HG02981 (cell line): Measurements from ENCODE around the gene FAHD2A.
"Not testable (repeated sequence)": the region's sequence is repeated elsewhere in the genome, so short reads cannot be mapped to it uniquely, and the experiment has no call there.

Experiments used
- ATAC-seq: cut with Tn5 transposase; IDR thresholded peaks from one replicate; pipeline ENCODE4 v1.9.1; 2021; ENCODE audit warnings: mild to moderate bottlenecking, moderate library complexity; ENCODE audit not compliant: unreplicated experiment

FAHD2A gene

GRCh38 chr2:95389245-95390119 lies 13.0 kb upstream of the FAHD2A start:
- peak; percentile 75 for ATAC-seq

GRCh38 chr2:95390272-95390880 lies 12.1 kb upstream of the FAHD2A start:
- ATAC-seq = no peak

- ATAC-seq = no peak
These were observed 11.6 kb upstream of the FAHD2A start for GRCh38 chr2:95390881-95391321.

GRCh38 chr2:95391641-95392310 lies 10.7 kb upstream of the FAHD2A start:
- ATAC-seq = no peak

GRCh38 chr2:95392320-95392719 lies 10.2 kb upstream of the FAHD2A start:
- no peak for ATAC-seq

GRCh38 chr2:95392730-95393455 lies 9.6 kb upstream of the FAHD2A start:
- no peak for ATAC-seq

- no peak for ATAC-seq
These were observed 8.6 kb upstream of the FAHD2A start for GRCh38 chr2:95393901-95394300.

GRCh38 chr2:95399061-95399460 lies 3.4 kb upstream of the FAHD2A start:
- ATAC-seq = no peak

- ATAC-seq = no peak
These were observed 1.0 kb upstream of the FAHD2A start for GRCh38 chr2:95401480-95401879.

GRCh38 chr2:95402004-95402369 lies 521 bp upstream of the FAHD2A start:
- ATAC-seq = peak; percentile 12

GRCh38 chr2:95403204-95403721 lies 755 bp downstream of the FAHD2A start:
- peak; percentile 14 for ATAC-seq

- ATAC-seq = not testable (repeated sequence)
These were observed 1.3 kb downstream of the FAHD2A start for GRCh38 chr2:95403824-95404223.

- ATAC-seq = not testable (repeated sequence)
These were observed 2.2 kb downstream of the FAHD2A start for GRCh38 chr2:95404676-95405075.

GRCh38 chr2:95411239-95411638 lies 8.7 kb downstream of the FAHD2A start:
- not testable (repeated sequence) for ATAC-seq

GRCh38 chr2:95414015-95414594 lies 11.6 kb downstream of the FAHD2A start:
- ATAC-seq = peak; percentile 89

GRCh38 chr2:95415138-95415537 lies 12.6 kb downstream of the FAHD2A start:
- not testable (repeated sequence) for ATAC-seq

GRCh38 chr2:95415561-95415960 lies 13.1 kb downstream of the FAHD2A start:
- ATAC-seq = not testable (repeated sequence)

- not testable (repeated sequence) for ATAC-seq
These were observed 24.8 kb downstream of the FAHD2A start for GRCh38 chr2:95427196-95427867.

- ATAC-seq = not testable (repeated sequence)
These were observed 27.4 kb downstream of the FAHD2A start for GRCh38 chr2:95429748-95430467.
